HepG2 (cell line): ENCODE data around the gene SFTPB. TPM values are rescaled to one million over a fixed set of nuclear protein-coding genes. Genes with fewer than 3 reads are reported as not detected.
A peak's percentile ranks its signal among the peaks of the same experiment; 100 is the strongest.

Source experiments
- AKAP8 ChIP-seq: sonication (generic); formaldehyde crosslinking; IDR thresholded peaks from 2 replicates; pipeline ENCODE4 v1.5.1; 2020; ENCODE audit warnings: mild to moderate bottlenecking, missing genetic modification reagents
- ATF7-NPFF ChIP-seq: sonication (generic); formaldehyde crosslinking; IDR thresholded peaks from 2 replicates; pipeline ENCODE4 v1.8.1; 2023; ENCODE audit warnings: mild to moderate bottlenecking, low read depth, missing genetic modification reagents, moderate library complexity
- BHLHE40 ChIP-seq: IDR thresholded peaks from 2 replicates; pipeline ENCODE4 v1.6.1; 2011; ENCODE audit warnings: low read length, improper control_type of control experiment
- FOSL2 ChIP-seq: sonication (generic); formaldehyde crosslinking; IDR thresholded peaks from 2 replicates; pipeline ENCODE4 v1.4.0; 2020; ENCODE audit warnings: missing genetic modification reagents
- GABPB1 ChIP-seq: IDR thresholded peaks from 2 replicates; pipeline ENCODE4 v1.6.1; 2016; ENCODE audit warnings: mild to moderate bottlenecking, missing genetic modification reagents, moderate library complexity, missing compliant biosample characterization
- HDAC2 ChIP-seq: sonication (generic); formaldehyde crosslinking; IDR thresholded peaks from 2 replicates; pipeline ENCODE4 v1.4.0; 2020; ENCODE audit warnings: missing genetic modification reagents
- HMG20A ChIP-seq: IDR thresholded peaks from 2 replicates; pipeline ENCODE4 v1.6.1; 2016; ENCODE audit warnings: borderline replicate concordance
- NPAS2 ChIP-seq: sonication (generic); formaldehyde crosslinking; IDR thresholded peaks from 2 replicates; pipeline ENCODE4 v1.8.0; 2022; ENCODE audit warnings: mild to moderate bottlenecking, missing genetic modification reagents, borderline replicate concordance
- RFX5 ChIP-seq: IDR thresholded peaks from 2 replicates; pipeline ENCODE4 v1.6.1; 2011; ENCODE audit warnings: low read depth, low read length, improper control_type of control experiment
- SIX4 ChIP-seq: sonication (generic); formaldehyde crosslinking; IDR thresholded peaks from 2 replicates; pipeline ENCODE4 v1.4.0; 2020; ENCODE audit warnings: missing genetic modification reagents
- SSRP1 ChIP-seq: IDR thresholded peaks from 2 replicates; pipeline ENCODE4 v1.6.1; 2016; ENCODE audit warnings: control low read depth
- TAF15 ChIP-seq: fragments of 200-400 bp; formaldehyde crosslinking; IDR thresholded peaks from one replicate; pipeline ENCODE4 v1.6.1; 2018; ENCODE audit warnings: mild to moderate bottlenecking, low read depth, low read length; ENCODE audit not compliant: poor library complexity, severe bottlenecking
- TCF7 ChIP-seq: sonication (generic); IDR thresholded peaks from 2 replicates; pipeline ENCODE4 v1.6.1; 2016; ENCODE audit warnings: antibody characterized with exemption, low read depth
- TEAD3 ChIP-seq: optimal IDR thresholded peaks from 2 replicates; pipeline ENCODE3; 2016; ENCODE audit warnings: borderline replicate concordance
- TFAP4 ChIP-seq: sonication (generic); IDR thresholded peaks from 2 replicates; pipeline ENCODE4 v1.6.1; 2016; ENCODE audit warnings: low read depth, borderline replicate concordance
- TRIM24 ChIP-seq: sonication (generic); formaldehyde crosslinking; IDR thresholded peaks from 2 replicates; pipeline ENCODE4 v1.8.0; 2022; ENCODE audit warnings: mild to moderate bottlenecking, missing genetic modification reagents
- ZFYVE20 ChIP-seq: sonication (generic); formaldehyde crosslinking; IDR thresholded peaks from 2 replicates; pipeline ENCODE4 v1.8.0; 2023; ENCODE audit warnings: low read depth, mild to moderate bottlenecking, moderate library complexity, missing genetic modification reagents, borderline replicate concordance
- ZNF24 ChIP-seq: fragments of 450-650 bp; IDR thresholded peaks from 2 replicates; pipeline ENCODE4 v1.6.1; 2017; ENCODE audit warnings: antibody characterized with exemption, mild to moderate bottlenecking
- ZNF260 ChIP-seq: sonication (generic); formaldehyde crosslinking; IDR thresholded peaks from 2 replicates; pipeline ENCODE4 v1.4.0; 2020; ENCODE audit warnings: missing genetic modification reagents, low read depth, mild to moderate bottlenecking, borderline replicate concordance
- ZNF512 ChIP-seq: sonication (generic); formaldehyde crosslinking; IDR thresholded peaks from 2 replicates; pipeline ENCODE4 v1.4.0; 2020; ENCODE audit warnings: mild to moderate bottlenecking, missing genetic modification reagents
- ZNF629 ChIP-seq: sonication (generic); formaldehyde crosslinking; conservative IDR thresholded peaks from 2 replicates; pipeline ENCODE4 v1.5.0; 2020; ENCODE audit warnings: missing genetic modification reagents
- ZNF644 ChIP-seq: IDR thresholded peaks from 2 replicates; pipeline ENCODE4 v1.6.1; 2016; ENCODE audit warnings: low read depth
- ZNF772 ChIP-seq: sonication (generic); formaldehyde crosslinking; IDR thresholded peaks from 2 replicates; pipeline ENCODE4 v1.5.0; 2020; ENCODE audit warnings: mild to moderate bottlenecking, missing genetic modification reagents
- ZNF792 ChIP-seq: IDR thresholded peaks from 2 replicates; pipeline ENCODE4 v1.6.1; 2016
- ZSCAN5A ChIP-seq: sonication (generic); formaldehyde crosslinking; IDR thresholded peaks from 2 replicates; pipeline ENCODE4 v1.8.0; 2022; ENCODE audit warnings: mild to moderate bottlenecking, missing genetic modification reagents, borderline replicate concordance
- polyA plus RNA-seq, 8 experiments: library from polyadenylated mRNA; depleted of rRNA in 3 of 8; stranded (reverse) in 7 of 8; unstranded in 1 of 8; fragments of >200 nt; fragmentation: Illumina TruSeq in 4 of 8; extraction: Trizol in 4 of 8; gene quantifications; 2 replicates each; pipeline versions ENCODE4 v1.2.1 to v1.2.3, GENCODE V29; 2011 to 2016; ENCODE audit warnings: low read depth in 4 of 8, missing spikeins in 1 of 8, mixed read lengths in 1 of 8; ENCODE audit not compliant: insufficient read depth in 1 of 8
- total RNA-seq, 5 experiments: library from RNA; depleted of rRNA; stranded (reverse); fragments of >200 nt; fragmentation: Illumina TruSeq; extraction: Trizol; gene quantifications; 2 replicates each; pipeline ENCODE4 v1.2.3, GENCODE V29; 2016; ENCODE audit warnings: low read depth in 1 of 5

SFTPB gene
- total and polyA plus RNA-seq, 2 of the 13 experiments (the other 11 are each of a cell fraction or from before 2014, with no cell fraction given) = not detected

- no peak for TF ChIP-seq ZFYVE20
- no peak for TF ChIP-seq HDAC2 (CRISPR knock-in tag)
- TF ChIP-seq TAF15 = no peak
- TF ChIP-seq SSRP1 (CRISPR knock-in tag) = 0 out of 2 replicates have a peak, but pooled peaks have one; percentile 64
- TF ChIP-seq ZSCAN5A (CRISPR knock-in tag) = no peak
- TF ChIP-seq SIX4 (CRISPR knock-in tag) = no peak
- no peak for TF ChIP-seq ZNF260
- no peak for TF ChIP-seq TFAP4
- peak; percentile 73 for TF ChIP-seq FOSL2 (CRISPR knock-in tag)
- TF ChIP-seq ZNF792 (CRISPR knock-in tag) = no peak
- no peak for TF ChIP-seq RFX5
- no peak for TF ChIP-seq ZNF772
- TF ChIP-seq TCF7 = no peak
- TF ChIP-seq ZNF629 (CRISPR knock-in tag) = no peak
- no peak for TF ChIP-seq ZNF24
- 0 out of 2 replicates have a peak, but pooled peaks have one; percentile 53 for TF ChIP-seq HMG20A (CRISPR knock-in tag)
- no peak for TF ChIP-seq NPAS2 (CRISPR knock-in tag)
- TF ChIP-seq ZNF644 (CRISPR knock-in tag) = peak; percentile 82
- peak; percentile 53 for TF ChIP-seq TEAD3 (CRISPR knock-in tag)
- TF ChIP-seq BHLHE40 = peak; percentile 37; the same call in 1 of the 2 replicates
- no peak for TF ChIP-seq TRIM24
- TF ChIP-seq ZNF512 (CRISPR knock-in tag) = no peak
- TF ChIP-seq ATF7-NPFF (CRISPR knock-in tag) = no peak
- no peak for TF ChIP-seq AKAP8 (CRISPR knock-in tag)
- peak; percentile 36; the same call in 1 of the 2 replicates for TF ChIP-seq GABPB1 (CRISPR knock-in tag)
These were observed 37.7 kb upstream of the SFTPB start (continued) for GRCh38 chr2:85705680-85706039.
